B cell (primary cell): ENCODE data around the gene UBAC2. TPM values are rescaled to one million over a fixed set of nuclear protein-coding genes. Genes with fewer than 3 reads are reported as not detected.
A peak's percentile ranks its signal among the peaks of the same experiment; 100 is the strongest.

Source experiments
- ATAC-seq: fragments of 200-7000 bp; cut with Tn5 transposase; one replicate; pipeline ENCODE4 v1.10.0; 2021; ENCODE audit warnings: low read depth, mild to moderate bottlenecking, moderate number of reproducible peaks, moderate library complexity
- CTCF ChIA-PET: fragments of 350-600 bp; sonication (Branson Sonifier 250); formaldehyde crosslinking; loops from one replicate; lab custom pipeline; 2021; ENCODE audit warnings: antibody characterized with exemption, inconsistent platforms; lab: Charles Lee
- POLR2A ChIA-PET: fragments of 350-600 bp; sonication (Branson Sonifier 250); formaldehyde crosslinking; loops from one replicate; lab custom pipeline; 2021; ENCODE audit warnings: antibody characterized with exemption; lab: Charles Lee
- DNase-seq: peaks from one replicate; pipeline ENCODE4 v3.0.0; 2013
- H2AFZ ChIP-seq: 2 replicates; pipeline ENCODE4 v1.6.1; 2012; ENCODE audit warnings: mild to moderate bottlenecking, low read depth, low read length; ENCODE audit not compliant: insufficient read depth, poor library complexity, severe bottlenecking
- H3K27ac ChIP-seq, 2 donors: 1 replicate in 1 of 2; 2 replicates in 1 of 2; pipeline ENCODE4 v1.5.1; 2012 to 2013; ENCODE audit warnings: low read length in 2 of 2, mild to moderate bottlenecking in 2 of 2, moderate library complexity in 1 of 2
- H3K27me3 ChIP-seq, 4 experiments: fragments of 200-600 bp in 1 of 4; sonication (generic) in 1 of 4; replicated peaks in 1 of 4; 1 replicate in 2 of 4; 2 replicates in 2 of 4; pipeline versions ENCODE4 v1.6.1 to v1.7.0; 2013 to 2016; ENCODE audit warnings: low read length in 3 of 4, mild to moderate bottlenecking in 2 of 4, mixed read lengths in 1 of 4, moderate library complexity in 1 of 4; ENCODE audit not compliant: insufficient read depth in 4 of 4, control insufficient read depth in 3 of 4; ENCODE audit errors: control extremely low read depth in 1 of 4
- H3K36me3 ChIP-seq, 2 experiments: replicated peaks in 1 of 2; 1 replicate in 1 of 2; 2 replicates in 1 of 2; pipeline versions ENCODE4 v1.6.1 to v1.7.1; 2013; ENCODE audit warnings: low read length in 1 of 2; ENCODE audit not compliant: insufficient read depth in 2 of 2, control insufficient read depth in 1 of 2; ENCODE audit errors: control extremely low read depth in 1 of 2, extremely low read depth in 1 of 2
- H3K4me1 ChIP-seq, 2 donors: fragments of 200-600 bp in 1 of 2; sonication (generic) in 1 of 2; 1 replicate in 1 of 2; 2 replicates in 1 of 2; pipeline versions ENCODE4 v1.5.1 to v1.6.1; 2013 to 2017; ENCODE audit warnings: low read length in 2 of 2; ENCODE audit not compliant: control insufficient read depth in 2 of 2, insufficient read depth in 2 of 2
- H3K4me2 ChIP-seq: replicated peaks from 2 replicates; pipeline ENCODE3; 2012; ENCODE audit warnings: mild to moderate bottlenecking, low read depth, low read length; ENCODE audit not compliant: poor library complexity, severe bottlenecking
- H3K4me3 ChIP-seq, 5 experiments: fragments of 200-600 bp in 1 of 5; sonication (generic) in 1 of 5; 1 replicate in 3 of 5; 2 replicates in 2 of 5; pipeline versions ENCODE4 v1.5.1 to v1.7.0; 2011 to 2016; ENCODE audit warnings: low read length in 4 of 5, mild to moderate bottlenecking in 4 of 5, low read depth in 2 of 5, control low read depth in 1 of 5, moderate library complexity in 1 of 5; ENCODE audit not compliant: insufficient read depth in 1 of 5; ENCODE audit errors: control extremely low read depth in 1 of 5, extremely low read depth in 1 of 5
- H3K79me2 ChIP-seq: fragments of 200-600 bp; sonication (generic); one replicate; pipeline ENCODE4 v1.6.0; 2016; ENCODE audit warnings: low read length; ENCODE audit not compliant: control insufficient read depth, insufficient read depth
- H3K9ac ChIP-seq: fragments of 200-600 bp; sonication (generic); 2 replicates; pipeline ENCODE4 v1.6.1; 2017; ENCODE audit warnings: mild to moderate bottlenecking, low read length, moderate library complexity
- H3K9me3 ChIP-seq, 3 donors: one replicate each; pipeline versions ENCODE4 v1.6.1 to v1.7.1; 2013; ENCODE audit warnings: low read length in 2 of 3; ENCODE audit not compliant: control insufficient read depth in 2 of 3, insufficient read depth in 1 of 3; ENCODE audit errors: control extremely low read depth in 1 of 3
- H4K20me1 ChIP-seq: 2 replicates; pipeline ENCODE4 v1.6.0; 2012; ENCODE audit warnings: mild to moderate bottlenecking, low read length; ENCODE audit not compliant: insufficient read depth, control insufficient read depth, poor library complexity, severe bottlenecking
- H3K27ac Mint-ChIP-seq: one replicate; pipeline ENCODE4 v1.8.0; 2021; ENCODE audit warnings: mixed read lengths
- H3K27me3 Mint-ChIP-seq: one replicate; pipeline ENCODE4 v1.8.0; 2021; ENCODE audit warnings: mixed read lengths
- H3K4me1 Mint-ChIP-seq: one replicate; pipeline ENCODE4 v1.8.0; 2021; ENCODE audit warnings: mixed read lengths
- H3K4me3 Mint-ChIP-seq: one replicate; pipeline ENCODE4 v1.8.0; 2021; ENCODE audit warnings: mixed read lengths
- H3K9me3 Mint-ChIP-seq: one replicate; pipeline ENCODE4 v1.8.0; 2022; ENCODE audit warnings: mixed read lengths; ENCODE audit not compliant: insufficient read depth
- EZH2 ChIP-seq: IDR thresholded peaks from 2 replicates; pipeline ENCODE4 v1.6.1; 2012; ENCODE audit warnings: borderline replicate concordance, low read depth, mild to moderate bottlenecking, moderate library complexity, low read length; ENCODE audit not compliant: insufficient read depth, poor library complexity, severe bottlenecking
- WGBS: methylation state at CpG from one replicate; pipeline ENCODE4 v1.1.5; 2013; ENCODE audit warnings: missing lambda C conversion rate; ENCODE audit not compliant: insufficient coverage; 5-methylcytosine and 5-hydroxymethylcytosine counted together
- intact Hi-C: fragments of 100-400 bp; cut with micrococcal nuclease; formaldehyde crosslinking; loops from one replicate; pipeline ENCODE4 v1.10.0; 2022
- polyA plus RNA-seq: library from polyadenylated mRNA; depleted of rRNA; stranded (reverse); fragments of >200 nt; gene quantifications from 2 replicates; pipeline ENCODE4 v1.2.3, GENCODE V29; 2012
- total RNA-seq, 2 donors: library from RNA; stranded (reverse); fragments of 120-200 nt in 1 of 2; gene quantifications; 1 replicate in 1 of 2; 2 replicates in 1 of 2; pipeline versions ENCODE4 v1.2.3 to v1.2.4, GENCODE V29; 2013 to 2022
- TF ChIP-seq, protein P1 (sequence below): fragments of 200-600 bp; IDR thresholded peaks from one replicate; pipeline ENCODE4 v1.8.0; 2022; ENCODE audit warnings: antibody characterized with exemption, mild to moderate bottlenecking

The UBAC2 gene
- total and polyA plus RNA-seq, 2 donors (not counting 1 experiment from before 2014, with no cell fraction given): 56.3 to 60.8 TPM

DNA sequence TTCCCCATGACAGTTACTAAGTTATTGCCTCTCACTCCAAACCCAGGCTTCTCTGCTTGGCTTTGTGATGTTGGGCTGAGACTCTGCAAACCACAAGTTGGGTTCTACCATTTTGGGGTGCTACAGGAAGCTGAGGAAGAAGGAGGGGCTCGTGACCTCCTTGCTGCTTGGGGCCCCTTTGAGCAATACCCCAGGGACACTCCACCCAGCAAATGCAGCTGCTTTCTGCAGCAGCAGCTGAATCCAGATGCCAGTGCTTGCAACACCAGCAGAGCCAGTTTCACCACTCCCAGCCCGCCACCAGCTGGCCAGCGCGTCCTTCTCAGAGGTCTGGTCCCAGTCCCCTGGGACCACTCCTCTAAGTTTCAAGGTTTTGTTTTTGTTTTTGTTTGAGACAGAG is 22.0 kb upstream of the UBAC2 start:
- Histone ChIP-seq H3K4me3 (peak overlapping the region in 2 of 5 experiments; percentile 2 to 35), H3K27me3 (no peaks in the 10 kb centered on the region), H2AFZ (peak overlapping the region; percentile 64), H3K9ac (peak overlapping the region; percentile 26), H3K27ac (no peak overlapping the region), H3K36me3 (no peaks in the 10 kb centered on the region), H3K9me3 (peaks cover 4 to 14% (median 6%) of the 10 kb centered on the region in 3 donors), H4K20me1 (no peaks in the 10 kb centered on the region), H3K4me1 (peaks cover 37 to 43% of the 10 kb centered on the region in 2 donors), H3K79me2 (peaks cover 6% of the 10 kb centered on the region), H3K4me2 (peak overlapping the region; percentile 70)
- peak overlapping the region; percentile 86 for H3K27ac Mint-ChIP-seq
- no peaks in the 10 kb centered on the region for H3K27me3 Mint-ChIP-seq
- peaks cover 39% of the 10 kb centered on the region for H3K4me1 Mint-ChIP-seq
- H3K4me3 Mint-ChIP-seq: peak overlapping the region; percentile 71
- ATAC-seq (peak; percentile 61), DNase-seq (peak; percentile 66)
- intact Hi-C loops: loop anchor here (2.0 to 10.0 kb wide), 3 partner anchors 50 to 1336 kb away; no protein-coding TSS in a partner anchor
- no peak for TF ChIP-seq EZH2
- TF ChIP-seq, protein P1, sequence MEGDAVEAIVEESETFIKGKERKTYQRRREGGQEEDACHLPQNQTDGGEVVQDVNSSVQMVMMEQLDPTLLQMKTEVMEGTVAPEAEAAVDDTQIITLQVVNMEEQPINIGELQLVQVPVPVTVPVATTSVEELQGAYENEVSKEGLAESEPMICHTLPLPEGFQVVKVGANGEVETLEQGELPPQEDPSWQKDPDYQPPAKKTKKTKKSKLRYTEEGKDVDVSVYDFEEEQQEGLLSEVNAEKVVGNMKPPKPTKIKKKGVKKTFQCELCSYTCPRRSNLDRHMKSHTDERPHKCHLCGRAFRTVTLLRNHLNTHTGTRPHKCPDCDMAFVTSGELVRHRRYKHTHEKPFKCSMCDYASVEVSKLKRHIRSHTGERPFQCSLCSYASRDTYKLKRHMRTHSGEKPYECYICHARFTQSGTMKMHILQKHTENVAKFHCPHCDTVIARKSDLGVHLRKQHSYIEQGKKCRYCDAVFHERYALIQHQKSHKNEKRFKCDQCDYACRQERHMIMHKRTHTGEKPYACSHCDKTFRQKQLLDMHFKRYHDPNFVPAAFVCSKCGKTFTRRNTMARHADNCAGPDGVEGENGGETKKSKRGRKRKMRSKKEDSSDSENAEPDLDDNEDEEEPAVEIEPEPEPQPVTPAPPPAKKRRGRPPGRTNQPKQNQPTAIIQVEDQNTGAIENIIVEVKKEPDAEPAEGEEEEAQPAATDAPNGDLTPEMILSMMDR: no peak
- ChIA-PET POLR2A (interaction anchor here (0.7 to 1.3 kb wide), 3 partner anchors 23 to 198 kb away, joined by 3 to 5 read pairs (median 3); partner anchors contain the start of gene UBAC2), CTCF (interaction anchor here (0.8 to 20.1 kb wide), 9 partner anchors 15 to 208 kb away, joined by 3 to 661 read pairs (median 7); partner anchors contain the start of genes GPR18 and UBAC2)
- no peaks in the 10 kb centered on the region for H3K9me3 Mint-ChIP-seq
- WGBS: 0% methylated on average over 4 of the region's 4 CpGs

DNA sequence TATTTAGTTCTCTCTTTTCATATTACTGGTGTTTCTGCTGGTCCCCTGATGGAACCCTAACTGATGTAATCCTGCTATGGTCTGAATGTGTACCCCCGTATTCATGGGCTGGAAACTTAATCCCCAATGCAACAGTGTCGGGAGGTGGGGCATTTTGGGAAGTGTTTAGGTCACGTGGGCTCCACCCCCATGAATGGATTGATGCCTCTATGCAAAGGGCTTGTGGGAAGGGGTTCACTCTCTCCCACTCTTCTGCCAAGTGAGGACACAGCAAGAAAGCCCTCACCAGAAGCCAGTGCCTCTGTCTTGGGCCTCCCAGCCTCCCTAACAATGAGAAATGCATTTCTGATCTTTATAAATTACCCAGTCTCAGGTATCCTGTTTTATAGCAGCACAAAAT is 21.2 kb upstream of the UBAC2 start:
- H3K4me3 ChIP-seq: no peak overlapping the region
- TF ChIP-seq, protein P1: no peak
- no peak for TF ChIP-seq EZH2
- H3K9me3 ChIP-seq: peaks cover 5 to 14% (median 6%) of the 10 kb centered on the region in 3 donors
- ATAC-seq (no peak), DNase-seq (no peak)
- H3K27ac Mint-ChIP-seq: peak overlapping the region; percentile 68
- peaks cover 39% of the 10 kb centered on the region for H3K4me1 Mint-ChIP-seq
- no peak overlapping the region for H3K9ac ChIP-seq
- 83% methylated on average over 1 of the region's 3 CpGs for WGBS
- intact Hi-C loops: loop anchor here (2.0 to 10.0 kb wide), 3 partner anchors 49 to 1335 kb away; no protein-coding TSS in a partner anchor
- ChIA-PET CTCF (interaction anchor here (0.8 to 20.1 kb wide), 8 partner anchors 17 to 196 kb away, joined by 3 to 661 read pairs (median 6); partner anchors contain the start of genes GPR18 and UBAC2), POLR2A (no interaction called here)
- H3K36me3 ChIP-seq: no peaks in the 10 kb centered on the region
- peak overlapping the region; percentile 70 for H3K4me2 ChIP-seq
- H3K4me1 ChIP-seq: peaks cover 37 to 43% of the 10 kb centered on the region in 2 donors
- H3K27ac ChIP-seq: peak overlapping the region in 1 of 2 donors; percentile 2
- H4K20me1 ChIP-seq: no peaks in the 10 kb centered on the region
- peaks cover 6% of the 10 kb centered on the region for H3K79me2 ChIP-seq
- peak overlapping the region; percentile 71 for H3K4me3 Mint-ChIP-seq
- no peaks in the 10 kb centered on the region for H3K27me3 Mint-ChIP-seq
- no peaks in the 10 kb centered on the region for H3K9me3 Mint-ChIP-seq
- no peak overlapping the region for H2AFZ ChIP-seq
- no peaks in the 10 kb centered on the region for H3K27me3 ChIP-seq
